Measurements from ENCODE around the gene ALG6.
A peak's percentile ranks its signal among the peaks of the same experiment; 100 is the strongest.

The ALG6 gene

DNA sequence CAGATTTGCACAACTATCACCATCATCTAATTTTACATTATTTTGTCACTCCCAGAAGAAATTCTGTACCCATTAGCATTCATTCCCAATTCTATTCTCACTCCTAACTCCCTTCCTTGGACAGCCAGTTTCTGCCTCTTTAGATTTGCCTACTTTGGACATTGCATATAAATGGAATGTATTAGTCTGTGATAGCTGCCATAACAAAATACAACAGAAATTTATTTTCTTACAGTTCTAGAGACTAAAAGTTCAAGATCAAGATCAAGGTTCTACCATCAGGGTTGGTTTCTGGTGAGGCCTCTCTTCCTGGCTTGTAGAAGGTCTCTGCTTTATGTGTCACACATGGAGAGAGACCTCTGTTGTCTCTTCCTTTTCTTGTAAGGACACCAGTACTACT is 61.9 kb downstream of the ALG6 start:
- H3K9ac ChIP-seq (ENCODE audit: low read length) = no peak overlapping the region
- no peak overlapping the region for H3K4me3 ChIP-seq (ENCODE audit: low read depth, low read length, poor library complexity, severe bottlenecking)
- H3K4me1 ChIP-seq (ENCODE audit: insufficient read depth, low read length, severe bottlenecking) = no peaks in the 10 kb centered on the region
- H2AFZ ChIP-seq (ENCODE audit: low read length) = no peak overlapping the region
- H3K9me2 ChIP-seq (ENCODE audit: low read depth, low read length) = peaks cover 3% of the 10 kb centered on the region; the same call in 1 of the 2 replicates
- H3K79me2 ChIP-seq (ENCODE audit: insufficient read depth, low read length) = no peaks in the 10 kb centered on the region
- H4K20me1 ChIP-seq (ENCODE audit: insufficient read depth, low read length) = no peaks in the 10 kb centered on the region
- H3K4me2 ChIP-seq (ENCODE audit: low read length) = no peak overlapping the region
- H3K27ac ChIP-seq (ENCODE audit: low read depth, low read length, poor library complexity, severe bottlenecking) = no peak overlapping the region
- no peaks in the 10 kb centered on the region for H3F3A ChIP-seq (ENCODE audit: insufficient read depth, low read length)
- no peak for TF ChIP-seq CTCF (IDR thresholded peaks at IDR 0.05; ENCODE audit: low read length)
- no peak for TF ChIP-seq EZH2 (IDR thresholded peaks at IDR 0.05; ENCODE audit: borderline replicate concordance, low read length)
- H3K9me3 ChIP-seq (ENCODE audit: low read length) = peaks cover 3% of the 10 kb centered on the region; the same call in 1 of the 2 replicates
- H3K36me3 ChIP-seq (ENCODE audit: insufficient read depth, low read length) = peaks cover 42% of the 10 kb centered on the region
- no peaks in the 10 kb centered on the region for H3K27me3 ChIP-seq (ENCODE audit: insufficient read depth, low read length)

- Histone ChIP-seq H3F3A (ENCODE audit: insufficient read depth, low read length) (no peaks in the 10 kb centered on the region), H4K20me1 (ENCODE audit: insufficient read depth, low read length) (no peaks in the 10 kb centered on the region), H2AFZ (ENCODE audit: low read length) (no peak overlapping the region), H3K4me1 (ENCODE audit: insufficient read depth, low read length, severe bottlenecking) (no peaks in the 10 kb centered on the region), H3K9me2 (ENCODE audit: low read depth, low read length) (no peaks in the 10 kb centered on the region), H3K9ac (ENCODE audit: low read length) (no peak overlapping the region), H3K9me3 (ENCODE audit: low read length) (peaks cover 3% of the 10 kb centered on the region; the same call in 1 of the 2 replicates), H3K79me2 (ENCODE audit: insufficient read depth, low read length) (no peaks in the 10 kb centered on the region), H3K27me3 (ENCODE audit: insufficient read depth, low read length) (no peaks in the 10 kb centered on the region), H3K27ac (ENCODE audit: low read depth, low read length, poor library complexity, severe bottlenecking) (no peak overlapping the region), H3K4me2 (ENCODE audit: low read length) (no peak overlapping the region), H3K36me3 (ENCODE audit: insufficient read depth, low read length) (peaks cover 26% of the 10 kb centered on the region), H3K4me3 (ENCODE audit: low read depth, low read length, poor library complexity, severe bottlenecking) (no peak overlapping the region)
- TF ChIP-seq EZH2 (IDR thresholded peaks at IDR 0.05; ENCODE audit: borderline replicate concordance, low read length) (no peak), CTCF (IDR thresholded peaks at IDR 0.05; ENCODE audit: low read length) (no peak)
Observed at GRCh38 chr1:63435161-63435560, 67.7 kb downstream of the ALG6 start.

- Histone ChIP-seq H3K27ac (ENCODE audit: low read depth, low read length, poor library complexity, severe bottlenecking) (peak overlapping the region; percentile 4), H3K9me2 (ENCODE audit: low read depth, low read length) (no peaks in the 10 kb centered on the region), H4K20me1 (ENCODE audit: insufficient read depth, low read length) (no peaks in the 10 kb centered on the region)
Observed at GRCh38 chr1:63442141-63442475, 74.7 kb downstream of the ALG6 start.

More at GRCh38 chr1:63442141-63442475, 74.7 kb downstream of the ALG6 start:
- no peak overlapping the region for H2AFZ ChIP-seq (ENCODE audit: low read length)
- no peak overlapping the region for H3K9ac ChIP-seq (ENCODE audit: low read length)
- peaks cover 12% of the 10 kb centered on the region for H3K4me1 ChIP-seq (ENCODE audit: insufficient read depth, low read length, severe bottlenecking)
- H3K4me3 ChIP-seq (ENCODE audit: low read depth, low read length, poor library complexity, severe bottlenecking) = no peak overlapping the region
- H3K4me2 ChIP-seq (ENCODE audit: low read length) = no peak overlapping the region
- H3K27me3 ChIP-seq (ENCODE audit: insufficient read depth, low read length) = no peaks in the 10 kb centered on the region
- no peaks in the 10 kb centered on the region for H3F3A ChIP-seq (ENCODE audit: insufficient read depth, low read length)
- no peaks in the 10 kb centered on the region; the same call in 1 of the 2 replicates for H3K36me3 ChIP-seq (ENCODE audit: insufficient read depth, low read length)
- TF ChIP-seq EZH2 (IDR thresholded peaks at IDR 0.05; ENCODE audit: borderline replicate concordance, low read length) (no peak), CTCF (IDR thresholded peaks at IDR 0.05; ENCODE audit: low read length) (no peak)
- no peaks in the 10 kb centered on the region for H3K79me2 ChIP-seq (ENCODE audit: insufficient read depth, low read length)
- no peaks in the 10 kb centered on the region for H3K9me3 ChIP-seq (ENCODE audit: low read length)
